OCI-LY7 (cell line): ENCODE results near the gene GRM6.

Source experiments
- CTCF ChIP-seq: fragments of 200-600 bp; sonication (generic); conservative IDR thresholded peaks from 2 replicates; pipeline ENCODE4 v1.5.1; 2014; ENCODE audit warnings: mild to moderate bottlenecking, antibody characterized with exemption, low read length, moderate library complexity, mixed read lengths
- EZH2phosphoT487 ChIP-seq: fragments of 200-600 bp; sonication (generic); IDR thresholded peaks from 2 replicates; pipeline ENCODE4 v1.6.1; 2018; ENCODE audit warnings: low read depth, borderline replicate concordance, mild to moderate bottlenecking, mixed run types, antibody characterized with exemption, low read length, moderate library complexity, mixed read lengths

DNA sequence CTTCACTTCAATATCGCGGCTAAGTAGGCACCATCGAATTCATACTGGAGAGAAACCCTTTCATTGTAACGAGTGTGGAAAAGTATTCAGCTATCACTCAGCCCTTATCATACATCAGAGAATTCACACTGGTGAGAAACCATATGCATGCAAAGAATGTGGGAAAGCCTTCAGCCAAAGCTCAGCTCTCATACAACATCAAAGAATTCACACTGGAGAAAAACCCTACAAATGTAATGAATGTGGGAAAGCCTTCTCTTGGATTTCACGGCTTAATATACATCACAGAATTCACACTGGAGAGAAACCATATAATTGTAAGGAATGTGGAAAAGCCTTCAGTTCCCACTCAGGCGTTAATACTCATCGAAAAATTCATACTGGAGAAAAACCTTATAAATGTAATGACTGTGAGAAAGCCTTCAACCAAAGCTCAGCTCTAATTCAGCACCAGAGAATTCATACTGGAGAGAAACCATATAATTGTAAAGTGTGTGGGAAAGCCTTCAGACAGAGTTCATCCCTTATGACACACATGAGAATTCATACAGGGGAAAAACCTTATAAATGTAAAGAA is 38.0 kb upstream of the GRM6 start:
- TF ChIP-seq CTCF (no peak), EZH2phosphoT487 (no peak)
